Astrocyte (in vitro differentiated cells and primary cell): ENCODE measurements around the gene MOK. TPM values are rescaled to one million over a fixed set of nuclear protein-coding genes. Genes with fewer than 3 reads are reported as not detected.

ENCODE experiments used
- DNase-seq: peaks from one replicate; pipeline ENCODE4 v3.0.0-alpha.2; 2010; ENCODE audit warnings: low read depth
- FAIRE-seq: peaks from 2 replicates; lab custom pipeline; 2011; peaks lifted over from hg19 to GRCh38; lab: Jason Lieb, UNC
- H2AFZ ChIP-seq: 2 replicates; pipeline ENCODE4 v1.6.0; 2012; ENCODE audit warnings: low read depth, low read length, inconsistent platforms
- H3K27ac ChIP-seq: 2 replicates; pipeline ENCODE4 v1.5.1; 2011; ENCODE audit warnings: low read depth, low read length, inconsistent platforms
- H3K27me3 ChIP-seq: 2 replicates; pipeline ENCODE4 v1.6.0; 2011; ENCODE audit warnings: low read length, inconsistent platforms; ENCODE audit not compliant: insufficient read depth
- H3K36me3 ChIP-seq: 2 replicates; pipeline ENCODE4 v1.5.1; 2011; ENCODE audit warnings: low read length, inconsistent platforms; ENCODE audit not compliant: insufficient read depth
- H3K4me1 ChIP-seq: 2 replicates; pipeline ENCODE4 v1.5.1; 2011; ENCODE audit warnings: low read length, inconsistent platforms; ENCODE audit not compliant: insufficient read depth
- H3K4me2 ChIP-seq: 2 replicates; pipeline ENCODE4 v1.6.0; 2012; ENCODE audit warnings: low read length, inconsistent platforms
- H3K4me3 ChIP-seq: 2 replicates; pipeline ENCODE4 v1.5.1; 2011; ENCODE audit warnings: low read depth, mild to moderate bottlenecking, low read length, inconsistent platforms; ENCODE audit not compliant: insufficient read depth
- H3K79me2 ChIP-seq: 2 replicates; pipeline ENCODE4 v1.6.0; 2012; ENCODE audit warnings: mild to moderate bottlenecking, low read length, inconsistent platforms; ENCODE audit not compliant: insufficient read depth
- H3K9ac ChIP-seq: 2 replicates; pipeline ENCODE4 v1.6.0; 2012; ENCODE audit warnings: mild to moderate bottlenecking, low read length, inconsistent platforms
- H3K9me3 ChIP-seq: 2 replicates; pipeline ENCODE4 v1.5.1; 2012; ENCODE audit warnings: low read depth, mild to moderate bottlenecking, low read length, inconsistent platforms; ENCODE audit not compliant: insufficient read depth
- H4K20me1 ChIP-seq: 2 replicates; pipeline ENCODE4 v1.6.0; 2012; ENCODE audit warnings: low read length, inconsistent platforms; ENCODE audit not compliant: insufficient read depth
- H3K27ac Mint-ChIP-seq: one replicate; pipeline ENCODE4 v1.8.0; 2021; ENCODE audit warnings: mild to moderate bottlenecking, mixed read lengths; ENCODE audit not compliant: unreplicated experiment
- H3K27me3 Mint-ChIP-seq: one replicate; pipeline ENCODE4 v1.8.0; 2021; ENCODE audit warnings: low read depth, mixed read lengths; ENCODE audit not compliant: unreplicated experiment
- H3K36me3 Mint-ChIP-seq: one replicate; pipeline ENCODE4 v1.8.0; 2021; ENCODE audit warnings: low read depth, mixed read lengths; ENCODE audit not compliant: unreplicated experiment
- H3K4me1 Mint-ChIP-seq: one replicate; pipeline ENCODE4 v1.8.0; 2021; ENCODE audit warnings: low read depth, mixed read lengths; ENCODE audit not compliant: unreplicated experiment
- H3K4me3 Mint-ChIP-seq: one replicate; pipeline ENCODE4 v1.8.0; 2021; ENCODE audit warnings: mild to moderate bottlenecking, moderate library complexity, mixed read lengths; ENCODE audit not compliant: unreplicated experiment
- H3K9me3 Mint-ChIP-seq: one replicate; pipeline ENCODE4 v1.8.0; 2021; ENCODE audit warnings: mild to moderate bottlenecking, mixed read lengths; ENCODE audit not compliant: unreplicated experiment
- EZH2 ChIP-seq: IDR thresholded peaks from 2 replicates; pipeline ENCODE4 v1.6.1; 2012; ENCODE audit warnings: mild to moderate bottlenecking, low read length, inconsistent platforms; ENCODE audit not compliant: insufficient read depth
- total RNA-seq: library from RNA; stranded (reverse); gene quantifications from 2 replicates; pipeline ENCODE4 v1.2.1, GENCODE V29; 2021
- TF ChIP-seq, protein P1 (sequence below): IDR thresholded peaks from 2 replicates; pipeline ENCODE4 v1.5.1; 2011; ENCODE audit warnings: low read depth, mild to moderate bottlenecking, inconsistent platforms, low read length, moderate library complexity; ENCODE audit not compliant: insufficient read depth

Gene MOK
- total RNA-seq, 1 donor from 2014 or later = 9.3 TPM

DNA sequence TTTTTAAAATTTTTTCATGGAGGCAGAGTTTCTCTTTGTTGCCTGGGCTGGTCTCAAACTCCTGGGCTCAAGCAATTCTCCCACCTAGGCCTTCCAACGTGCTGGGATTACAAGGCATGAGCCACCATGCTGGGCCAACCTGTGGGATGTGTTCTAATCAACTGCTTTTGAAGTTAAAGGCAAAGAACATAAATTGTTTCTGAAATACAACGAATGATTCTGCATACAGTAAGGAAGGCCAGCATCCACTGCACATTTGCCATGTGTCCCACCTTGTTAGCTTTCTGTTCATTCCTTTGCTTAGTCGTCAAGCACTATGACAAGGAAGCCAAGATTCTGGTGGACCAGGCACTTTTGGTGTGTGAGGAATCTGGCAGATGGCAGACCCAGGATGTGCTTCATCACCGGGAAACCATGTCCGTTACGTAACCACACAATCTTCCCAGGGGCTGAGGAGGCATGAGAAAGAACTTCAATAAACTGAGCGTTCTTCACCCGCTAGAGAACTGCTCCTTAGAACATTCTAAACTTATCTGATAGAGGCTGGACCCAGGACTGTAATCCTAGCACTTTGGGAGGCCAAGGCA lies 24.5 kb downstream of the MOK start:
- Histone ChIP-seq H3K4me1 (peaks cover 37% of the 10 kb centered on the region), H3K4me3 (peak overlapping the region; percentile 26), H3K27ac (peak overlapping the region; percentile 100), H3K36me3 (no peaks in the 10 kb centered on the region), H3K79me2 (peaks cover 10% of the 10 kb centered on the region), H4K20me1 (no peaks in the 10 kb centered on the region), H3K27me3 (no peaks in the 10 kb centered on the region), H3K4me2 (peak overlapping the region; percentile 82), H3K9me3 (no peaks in the 10 kb centered on the region), H2AFZ (no peak overlapping the region), H3K9ac (peak overlapping the region; percentile 93)
- FAIRE-seq = no peak
- no peaks in the 10 kb centered on the region for H3K27me3 Mint-ChIP-seq
- H3K27ac Mint-ChIP-seq = peak overlapping the region; percentile 98
- H3K36me3 Mint-ChIP-seq = peaks cover 2% of the 10 kb centered on the region
- H3K4me3 Mint-ChIP-seq = peak overlapping the region; percentile 37
- H3K4me1 Mint-ChIP-seq = peaks cover 24% of the 10 kb centered on the region
- DNase-seq = peak; percentile 100
- TF ChIP-seq, protein P1, sequence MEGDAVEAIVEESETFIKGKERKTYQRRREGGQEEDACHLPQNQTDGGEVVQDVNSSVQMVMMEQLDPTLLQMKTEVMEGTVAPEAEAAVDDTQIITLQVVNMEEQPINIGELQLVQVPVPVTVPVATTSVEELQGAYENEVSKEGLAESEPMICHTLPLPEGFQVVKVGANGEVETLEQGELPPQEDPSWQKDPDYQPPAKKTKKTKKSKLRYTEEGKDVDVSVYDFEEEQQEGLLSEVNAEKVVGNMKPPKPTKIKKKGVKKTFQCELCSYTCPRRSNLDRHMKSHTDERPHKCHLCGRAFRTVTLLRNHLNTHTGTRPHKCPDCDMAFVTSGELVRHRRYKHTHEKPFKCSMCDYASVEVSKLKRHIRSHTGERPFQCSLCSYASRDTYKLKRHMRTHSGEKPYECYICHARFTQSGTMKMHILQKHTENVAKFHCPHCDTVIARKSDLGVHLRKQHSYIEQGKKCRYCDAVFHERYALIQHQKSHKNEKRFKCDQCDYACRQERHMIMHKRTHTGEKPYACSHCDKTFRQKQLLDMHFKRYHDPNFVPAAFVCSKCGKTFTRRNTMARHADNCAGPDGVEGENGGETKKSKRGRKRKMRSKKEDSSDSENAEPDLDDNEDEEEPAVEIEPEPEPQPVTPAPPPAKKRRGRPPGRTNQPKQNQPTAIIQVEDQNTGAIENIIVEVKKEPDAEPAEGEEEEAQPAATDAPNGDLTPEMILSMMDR = no peak
- TF ChIP-seq EZH2 = no peak
- H3K9me3 Mint-ChIP-seq = no peaks in the 10 kb centered on the region

DNA sequence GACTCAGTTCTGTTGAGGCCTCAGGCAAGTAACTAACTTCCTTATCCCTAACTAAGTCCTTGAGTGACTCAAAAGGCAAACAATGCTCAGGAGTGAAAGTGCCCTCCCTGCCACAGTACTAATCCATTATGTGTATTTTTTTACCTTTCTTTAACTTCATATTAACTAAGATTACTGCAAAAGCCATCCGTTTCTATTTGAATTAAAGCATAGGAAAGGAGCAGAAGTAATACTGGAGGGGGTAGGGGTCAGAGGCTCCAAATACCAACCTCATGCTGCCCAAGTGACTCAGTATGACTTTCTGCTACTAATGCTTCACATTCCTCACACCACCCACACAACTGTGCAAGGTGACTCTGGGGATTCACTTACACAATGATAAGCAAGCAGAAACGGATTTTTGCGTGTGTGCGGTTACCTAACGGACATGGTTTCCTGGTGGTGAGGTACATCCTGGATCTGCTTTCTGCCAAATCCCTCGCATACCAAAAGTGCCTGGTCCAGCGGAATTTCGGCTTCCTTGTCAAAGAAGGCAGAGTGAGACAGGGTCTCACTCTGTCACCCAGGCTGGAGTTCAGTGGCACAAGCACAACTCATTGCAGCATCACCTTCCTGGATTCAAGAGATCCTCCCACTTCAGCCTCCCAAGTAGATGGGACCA lies 25.1 kb downstream of the MOK start:
- H3K9ac ChIP-seq = peak overlapping the region; percentile 93
- Mint-ChIP-seq H3K4me3 (peak overlapping the region; percentile 37), H3K9me3 (no peaks in the 10 kb centered on the region)

More for the DNA sequence above, 25.1 kb downstream of the MOK start:
- H3K4me1 Mint-ChIP-seq = peaks cover 24% of the 10 kb centered on the region
- Histone ChIP-seq H3K36me3 (no peaks in the 10 kb centered on the region), H3K4me2 (peak overlapping the region; percentile 82), H3K27ac (peak overlapping the region; percentile 100), H3K4me3 (peak overlapping the region; percentile 26), H3K27me3 (no peaks in the 10 kb centered on the region), H3K4me1 (peaks cover 37% of the 10 kb centered on the region), H2AFZ (no peak overlapping the region), H3K9me3 (no peaks in the 10 kb centered on the region), H3K79me2 (peaks cover 10% of the 10 kb centered on the region), H4K20me1 (no peaks in the 10 kb centered on the region)
- no peaks in the 10 kb centered on the region for H3K27me3 Mint-ChIP-seq
- TF ChIP-seq, protein P1 = no peak
- no peak for TF ChIP-seq EZH2
- peaks cover 2% of the 10 kb centered on the region for H3K36me3 Mint-ChIP-seq
- DNase-seq (peak; percentile 100), FAIRE-seq (peak; percentile 100)
- H3K27ac Mint-ChIP-seq = peak overlapping the region; percentile 98
